Measurements from ENCODE around the gene PAX8.

The PAX8 gene

GRCh38 chr2:113167962-113168340, 110.8 kb downstream of the PAX8 start:
- no peak for DNase-seq (ENCODE audit: low read depth)

- no peak for DNase-seq (ENCODE audit: low read depth)
Observed at GRCh38 chr2:113167115-113167932, 111.4 kb downstream of the PAX8 start.

GRCh38 chr2:113166187-113166645, 112.5 kb downstream of the PAX8 start:
- no peak for DNase-seq (ENCODE audit: low read depth)
